GM18951 (cell line): Measurements from ENCODE around the gene OAS3.
"Not testable (repeated sequence)": the region's sequence is repeated elsewhere in the genome, so short reads cannot be mapped to it uniquely, and the experiment has no call there.

Experiments used
- POLR2A ChIP-seq: IDR thresholded peaks from 4 replicates; pipeline ENCODE4 v1.6.1; 2011; ENCODE audit warnings: mild to moderate bottlenecking; ENCODE audit not compliant: insufficient read length, insufficient read depth; ENCODE audit errors: extremely low read depth
- in situ Hi-C: fragments of 300-500 bp; cut with MboI; formaldehyde crosslinking; loops from one replicate; pipeline ENCODE4 v1.12.0; 2022; ENCODE audit warnings: low sequenced_read_pairs, mixed read lengths, inconsistent platforms; ENCODE audit not compliant: unreplicated experiment

OAS3 gene

GRCh38 chr12:112987561-112987960 is 49.3 kb downstream of the OAS3 start:
- in situ Hi-C loops, result no loop called here
- TF ChIP-seq POLR2A, result no peak

- no peak for TF ChIP-seq POLR2A
- in situ Hi-C loops, result no loop called here
These were observed 50.0 kb downstream of the OAS3 start for GRCh38 chr12:112988224-112988623.

DNA sequence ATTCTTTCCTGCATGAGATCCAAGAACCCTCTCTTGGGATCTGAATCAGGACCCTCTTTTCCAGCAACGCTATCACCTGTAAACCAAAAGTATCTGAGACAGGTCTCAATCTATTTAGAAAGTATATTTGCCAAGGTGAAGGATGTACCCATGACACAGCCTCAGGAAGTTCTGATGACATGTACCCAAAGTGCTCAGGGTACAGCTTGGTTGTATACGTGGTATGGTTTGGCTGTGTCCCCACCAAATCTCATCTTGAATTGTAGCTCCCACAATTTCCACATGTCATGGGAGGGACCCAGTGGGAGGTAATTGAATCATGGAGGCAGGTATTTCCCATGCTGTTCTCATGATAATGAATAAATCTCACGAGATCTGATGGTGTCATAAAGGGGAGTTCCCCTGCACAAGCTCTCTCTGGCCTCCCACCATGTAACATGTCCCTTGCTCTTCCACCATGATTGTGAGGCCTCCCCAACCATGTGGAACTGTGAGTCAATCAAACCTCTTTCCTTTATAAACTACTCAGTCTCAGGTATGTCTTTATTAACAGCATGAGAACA is 50.6 kb downstream of the OAS3 start:
- in situ Hi-C loops, result not testable (repeated sequence)

DNA sequence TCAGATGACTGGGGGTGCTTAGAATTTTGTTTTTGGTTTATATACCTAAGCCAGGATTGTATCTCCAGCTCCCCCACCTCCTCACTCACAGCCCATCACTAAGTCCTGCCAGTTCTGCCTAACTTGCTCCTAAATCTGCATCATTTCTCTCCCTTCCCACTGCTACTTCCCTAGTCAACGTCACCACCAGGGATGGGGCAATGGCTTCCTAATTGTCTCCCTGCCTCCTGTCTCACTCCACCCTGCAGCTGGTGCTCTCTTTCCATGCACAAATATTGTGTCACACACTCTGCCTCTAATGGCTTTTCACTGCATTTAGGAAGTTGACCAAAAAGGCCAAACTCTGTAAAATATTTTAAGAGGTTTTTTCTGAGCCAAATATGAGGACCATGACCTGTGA is 51.5 kb downstream of the OAS3 start:
- in situ Hi-C loops, result no loop called here
- no peak for TF ChIP-seq POLR2A

GRCh38 chr12:112992541-112993398 is 54.5 kb downstream of the OAS3 start:
- no peak for TF ChIP-seq POLR2A
- in situ Hi-C loops, result no loop called here

DNA sequence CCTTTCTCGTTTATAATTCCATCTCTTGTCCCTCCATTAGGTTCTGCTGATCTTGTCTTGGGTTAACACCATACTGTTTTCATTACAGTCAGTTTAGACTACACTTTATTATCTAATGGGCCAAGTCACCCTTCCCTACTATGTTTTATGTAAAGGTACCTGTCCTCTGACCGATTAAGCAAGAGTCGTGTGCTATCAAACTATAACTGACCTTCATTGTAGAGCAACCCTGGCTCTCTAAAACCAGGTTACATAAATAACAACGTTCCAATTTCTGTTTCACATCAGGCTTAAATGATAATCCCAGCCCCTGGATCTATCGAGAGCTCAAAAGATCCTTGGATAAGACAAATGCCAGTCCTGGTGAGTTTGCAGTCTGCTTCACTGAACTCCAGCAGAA is 56.7 kb downstream of the OAS3 start:
- TF ChIP-seq POLR2A, result no peak
- in situ Hi-C loops, result no loop called here

DNA sequence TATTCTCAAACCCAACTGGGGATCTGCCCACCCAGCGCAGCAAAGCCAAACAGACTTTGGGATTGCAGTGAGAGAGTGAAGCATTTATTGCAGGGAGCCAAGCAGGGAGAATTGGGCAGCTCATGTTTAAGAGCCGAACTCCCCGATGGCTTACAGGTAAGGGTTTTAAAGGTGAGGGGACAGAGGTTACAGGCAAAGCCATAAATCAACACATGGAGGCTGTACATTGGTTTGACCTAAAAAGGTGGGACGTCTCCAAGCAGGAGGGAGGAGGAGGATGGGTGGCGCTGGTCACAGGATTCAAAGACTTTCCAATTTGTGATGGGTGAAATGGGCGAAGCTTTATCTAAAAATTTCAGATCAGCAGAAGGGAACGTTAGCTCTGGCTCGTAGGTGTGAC is 58.2 kb downstream of the OAS3 start:
- TF ChIP-seq POLR2A, result no peak
- in situ Hi-C loops, result no loop called here

- TF ChIP-seq POLR2A, result no peak
- in situ Hi-C loops, result no loop called here
These were observed 59.2 kb downstream of the OAS3 start for GRCh38 chr12:112997506-112997905.

- no peak for TF ChIP-seq POLR2A
- in situ Hi-C loops, result no loop called here
These were observed 60.9 kb downstream of the OAS3 start for GRCh38 chr12:112998987-112999767.

- TF ChIP-seq POLR2A, result no peak
- in situ Hi-C loops, result no loop called here
These were observed 62.2 kb downstream of the OAS3 start for GRCh38 chr12:113000433-113000832.

- no peak for TF ChIP-seq POLR2A
- in situ Hi-C loops, result no loop called here
These were observed 63.9 kb downstream of the OAS3 start for GRCh38 chr12:113002155-113002554.

DNA sequence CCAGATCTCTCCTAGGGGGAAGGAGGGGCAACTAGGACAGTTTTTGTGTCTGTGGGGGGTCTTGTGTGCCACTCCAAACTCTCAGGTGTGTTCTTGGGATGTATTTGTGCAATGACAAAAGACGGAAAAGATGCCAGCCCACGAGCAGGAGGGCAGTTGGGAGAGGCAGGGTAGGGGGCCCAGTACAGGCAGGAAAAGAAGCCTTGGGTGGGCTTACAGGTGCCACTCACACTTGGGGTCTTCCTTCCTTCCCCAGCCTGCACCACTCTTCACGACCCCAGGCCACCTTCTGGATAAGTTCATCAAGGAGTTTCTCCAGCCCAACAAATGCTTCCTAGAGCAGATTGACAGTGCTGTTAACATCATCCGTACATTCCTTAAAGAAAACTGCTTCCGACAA is 64.4 kb downstream of the OAS3 start:
- in situ Hi-C loops, result no loop called here
- TF ChIP-seq POLR2A, result no peak

DNA sequence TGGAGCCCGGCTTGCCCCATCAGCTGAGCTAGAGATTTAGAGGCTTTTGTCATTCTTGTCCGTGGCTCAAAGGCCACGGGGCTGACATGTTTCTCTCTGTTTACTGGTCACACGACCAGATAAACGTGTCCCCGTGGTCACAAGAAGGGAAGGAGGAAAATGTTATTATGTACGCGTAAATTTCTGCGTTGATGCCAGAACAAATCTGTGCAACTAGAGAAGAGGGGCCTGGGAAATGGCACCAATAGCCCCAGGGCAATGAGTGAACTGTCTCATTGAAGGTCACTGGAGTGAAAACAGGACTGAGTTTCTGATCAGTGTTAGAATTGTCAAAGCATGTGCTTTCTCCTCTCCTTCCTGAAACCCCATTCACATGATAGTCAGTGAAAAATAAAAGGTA is 65.4 kb downstream of the OAS3 start:
- in situ Hi-C loops, result no loop called here
- TF ChIP-seq POLR2A, result no peak

GRCh38 chr12:113005762-113006161 is 67.5 kb downstream of the OAS3 start:
- in situ Hi-C loops, result no loop called here
- TF ChIP-seq POLR2A, result no peak

- in situ Hi-C loops, result no loop called here
These were observed 67.9 kb downstream of the OAS3 start for GRCh38 chr12:113006206-113006605.

More at GRCh38 chr12:113006206-113006605, 67.9 kb downstream of the OAS3 start:
- TF ChIP-seq POLR2A, result no peak
